A204.1 (cell line): Measurements from ENCODE around the gene PRG2.

Experiments used
- FAIRE-seq: peaks from 2 replicates; lab custom pipeline; 2012; peaks lifted over from hg19 to GRCh38; lab: Jason Lieb, UNC

The PRG2 gene

GRCh38 chr11:57395905-57396623, 5.6 kb upstream of the PRG2 start:
- FAIRE-seq = no peak

GRCh38 chr11:57394203-57394965, 3.9 kb upstream of the PRG2 start:
- FAIRE-seq = no peak

- FAIRE-seq = no peak
Measured at GRCh38 chr11:57392763-57393105, 2.3 kb upstream of the PRG2 start.

GRCh38 chr11:57392066-57392762, 1.8 kb upstream of the PRG2 start:
- FAIRE-seq = no peak

GRCh38 chr11:57391539-57391938, 1.1 kb upstream of the PRG2 start:
- no peak for FAIRE-seq

GRCh38 chr11:57391111-57391510, 661 bp upstream of the PRG2 start:
- no peak for FAIRE-seq

- FAIRE-seq = no peak
Measured at GRCh38 chr11:57387289-57388030, 3.0 kb downstream of the PRG2 start.

GRCh38 chr11:57386178-57386940, 4.1 kb downstream of the PRG2 start:
- no peak for FAIRE-seq

GRCh38 chr11:57380975-57381374, 9.5 kb downstream of the PRG2 start, which contains the start of gene PRG3:
Gene PRG3 (minus strand): TSS chr11:57381150. CDS start chr11:57380708, 442 bp downstream.
- no peak for FAIRE-seq

GRCh38 chr11:57379732-57380131, 10.7 kb downstream of the PRG2 start:
- FAIRE-seq = no peak

GRCh38 chr11:57378186-57378585, 12.3 kb downstream of the PRG2 start:
- FAIRE-seq = no peak

GRCh38 chr11:57377107-57377506, 13.3 kb downstream of the PRG2 start:
- FAIRE-seq = no peak

- no peak for FAIRE-seq
Measured at GRCh38 chr11:57376095-57377090, 14.1 kb downstream of the PRG2 start.

GRCh38 chr11:57375490-57375889, 15.0 kb downstream of the PRG2 start:
- FAIRE-seq = no peak

- FAIRE-seq = no peak
Measured at GRCh38 chr11:57374966-57375365, 15.5 kb downstream of the PRG2 start.

- FAIRE-seq = no peak
Measured at GRCh38 chr11:57373146-57373545, 17.3 kb downstream of the PRG2 start.

- no peak for FAIRE-seq
Measured at GRCh38 chr11:57370941-57371340, 19.5 kb downstream of the PRG2 start.

- no peak for FAIRE-seq
Measured at GRCh38 chr11:57370251-57370650, 20.2 kb downstream of the PRG2 start.

- FAIRE-seq = no peak
Measured at GRCh38 chr11:57368845-57369232, 21.6 kb downstream of the PRG2 start.

- FAIRE-seq = no peak
Measured at GRCh38 chr11:57368106-57368844, 22.2 kb downstream of the PRG2 start.
